CD14-positive monocyte (primary cell): ENCODE data around the gene N4BP2. TPM values are rescaled to one million over a fixed set of nuclear protein-coding genes. Genes with fewer than 3 reads are reported as not detected.

Experiments used
- DNase-seq, 3 donors: peaks; one replicate each; pipeline ENCODE4 v3.0.0-alpha.2; 2011 to 2022
- H2AFZ ChIP-seq: 2 replicates; pipeline ENCODE4 v1.6.0; 2012; ENCODE audit warnings: mild to moderate bottlenecking, low read depth, low read length, inconsistent platforms; ENCODE audit not compliant: insufficient read depth, poor library complexity, severe bottlenecking
- H3K27ac ChIP-seq, 2 donors: 1 replicate in 1 of 2; 2 replicates in 1 of 2; pipeline ENCODE4 v1.5.1; 2012 to 2013; ENCODE audit warnings: low read length in 2 of 2, control low read depth in 1 of 2, inconsistent platforms in 1 of 2, low read depth in 1 of 2, mild to moderate bottlenecking in 1 of 2
- H3K27me3 ChIP-seq, 2 donors: one replicate each; pipeline versions ENCODE4 v1.6.0 to v1.6.1; 2011 to 2013; ENCODE audit warnings: low read length in 2 of 2; ENCODE audit not compliant: control insufficient read depth in 2 of 2, insufficient read depth in 2 of 2
- H3K36me3 ChIP-seq, 2 donors: replicated peaks in 1 of 2; 1 replicate in 1 of 2; 2 replicates in 1 of 2; pipeline versions ENCODE4 v1.5.1 to v1.6.1; 2012 to 2013; ENCODE audit warnings: low read length in 2 of 2, control low read depth in 1 of 2, inconsistent platforms in 1 of 2, mild to moderate bottlenecking in 1 of 2; ENCODE audit not compliant: insufficient read depth in 2 of 2, control insufficient read depth in 1 of 2
- H3K4me1 ChIP-seq, 2 donors: 1 replicate in 1 of 2; 2 replicates in 1 of 2; pipeline versions ENCODE4 v1.5.1 to v1.6.1; 2012 to 2013; ENCODE audit warnings: low read length in 2 of 2, control low read depth in 1 of 2, inconsistent platforms in 1 of 2, mild to moderate bottlenecking in 1 of 2, moderate library complexity in 1 of 2; ENCODE audit not compliant: insufficient read depth in 2 of 2, control insufficient read depth in 1 of 2
- H3K4me2 ChIP-seq: replicated peaks from 2 replicates; pipeline ENCODE3; 2012; ENCODE audit warnings: low read length, moderate library complexity, mild to moderate bottlenecking; ENCODE audit not compliant: poor library complexity, severe bottlenecking; ENCODE audit errors: extremely low read depth
- H3K4me3 ChIP-seq, 3 experiments: fragments of 200-600 bp in 1 of 3; sonication (generic) in 1 of 3; replicated peaks in 1 of 3; 1 replicate in 2 of 3; 2 replicates in 1 of 3; pipeline ENCODE4 v1.5.1; 2011 to 2013; ENCODE audit warnings: low read length in 3 of 3, mild to moderate bottlenecking in 3 of 3, control low read depth in 2 of 3, low read depth in 2 of 3, inconsistent platforms in 1 of 3, moderate library complexity in 1 of 3
- H3K79me2 ChIP-seq: 2 replicates; pipeline ENCODE4 v1.6.0; 2012; ENCODE audit warnings: mild to moderate bottlenecking, control low read depth, inconsistent platforms, low read length, moderate library complexity; ENCODE audit not compliant: insufficient read depth
- H3K9ac ChIP-seq: 2 replicates; pipeline ENCODE4 v1.6.0; 2017; ENCODE audit warnings: low read length, mild to moderate bottlenecking; ENCODE audit not compliant: insufficient read depth, poor library complexity, severe bottlenecking
- H3K9me3 ChIP-seq, 2 donors: replicated peaks in 1 of 2; 1 replicate in 1 of 2; 2 replicates in 1 of 2; pipeline versions ENCODE4 v1.5.1 to v1.6.1; 2012 to 2013; ENCODE audit warnings: low read length in 2 of 2, control low read depth in 1 of 2; ENCODE audit not compliant: control insufficient read depth in 1 of 2, insufficient read depth in 1 of 2
- H4K20me1 ChIP-seq: 2 replicates; pipeline ENCODE4 v1.6.0; 2012; ENCODE audit warnings: mild to moderate bottlenecking, low read length, control low read depth, moderate library complexity; ENCODE audit not compliant: insufficient read depth
- H3K27ac Mint-ChIP-seq, 7 donors: one replicate each; pipeline ENCODE4 v1.8.0; 2020; ENCODE audit warnings: mild to moderate bottlenecking in 7 of 7, mixed read lengths in 7 of 7, moderate library complexity in 6 of 7, inconsistent platforms in 2 of 7
- H3K27me3 Mint-ChIP-seq, 3 donors: one replicate each; pipeline ENCODE4 v1.8.0; 2021 to 2022; ENCODE audit warnings: low read depth in 3 of 3, mild to moderate bottlenecking in 3 of 3, mixed read lengths in 3 of 3, moderate library complexity in 3 of 3, inconsistent platforms in 1 of 3
- H3K36me3 Mint-ChIP-seq, 2 donors: one replicate each; pipeline ENCODE4 v1.8.0; 2020; ENCODE audit warnings: mixed read lengths in 2 of 2, inconsistent platforms in 1 of 2, mild to moderate bottlenecking in 1 of 2
- H3K4me1 Mint-ChIP-seq: one replicate; pipeline ENCODE4 v1.8.0; 2020; ENCODE audit warnings: mild to moderate bottlenecking, mixed read lengths
- H3K4me3 Mint-ChIP-seq, 2 donors: one replicate each; pipeline ENCODE4 v1.8.0; 2020; ENCODE audit warnings: mild to moderate bottlenecking in 2 of 2, mixed read lengths in 2 of 2, moderate library complexity in 1 of 2
- H3K9me3 Mint-ChIP-seq, 7 donors: one replicate each; pipeline ENCODE4 v1.8.0; 2020 to 2022; ENCODE audit warnings: mixed read lengths in 7 of 7, mild to moderate bottlenecking in 6 of 7, moderate library complexity in 6 of 7, inconsistent platforms in 2 of 7
- CTCF ChIP-seq: fragments of 200-600 bp; IDR thresholded peaks from one replicate; pipeline ENCODE4 v1.8.0; 2022; ENCODE audit warnings: antibody characterized with exemption, mild to moderate bottlenecking
- WGBS: methylation state at CpG from one replicate; pipeline ENCODE4 v1.1.5; 2013; ENCODE audit warnings: missing lambda C conversion rate; ENCODE audit not compliant: insufficient coverage; 5-methylcytosine and 5-hydroxymethylcytosine counted together
- intact Hi-C, 2 donors: fragments of 100-400 bp; cut with micrococcal nuclease; formaldehyde crosslinking; loops; one replicate each; pipeline versions ENCODE4 v1.15.0 to v1.15.1; 2023
- polyA plus RNA-seq, 3 donors: library from polyadenylated mRNA; depleted of rRNA in 1 of 3; unstranded in 2 of 3; stranded (reverse) in 1 of 3; fragments of 300-500 nt in 2 of 3; fragments of >200 nt in 1 of 3; fragmentation: Illumina TruSeq in 2 of 3; gene quantifications; 1 replicate in 2 of 3; 2 replicates in 1 of 3; pipeline ENCODE4 v1.2.3, GENCODE V29; 2012 to 2021

N4BP2 gene
- polyA plus RNA-seq, 3 donors, result 3.1 to 8.3 (median 4.8) TPM

- intact Hi-C loops, result loop anchor here in 1 of 2 donors (5.0 to 10.0 kb wide), 2 partner anchors 45 to 107 kb away; no protein-coding TSS in a partner anchor
- H3K27me3 ChIP-seq, result no peaks in the 10 kb centered on the region
- H3K27me3 Mint-ChIP-seq, result peaks cover 0 to 4% (median 0%) of the 10 kb centered on the region in 3 donors
- H2AFZ ChIP-seq, result peak overlapping the region; percentile 44
- H3K9me3 Mint-ChIP-seq, result peaks cover 0 to 1% (median 0%) of the 10 kb centered on the region in 7 donors
- no peaks in the 10 kb centered on the region for H3K9me3 ChIP-seq
- peak overlapping the region; percentile 70 to 90 for H3K4me3 Mint-ChIP-seq
- peak; percentile 76 to 93 (median 82) for DNase-seq
- peak overlapping the region; percentile 6 to 76 for H3K27ac ChIP-seq
- no peaks in the 10 kb centered on the region for H4K20me1 ChIP-seq
- TF ChIP-seq CTCF, result no peak
- H3K4me1 Mint-ChIP-seq, result peaks cover 70% of the 10 kb centered on the region
- peak overlapping the region; percentile 67 to 90 (median 84) for H3K27ac Mint-ChIP-seq
- peak overlapping the region; percentile 65 for H3K4me2 ChIP-seq
- H3K36me3 Mint-ChIP-seq, result peaks cover 0 to 3% of the 10 kb centered on the region in 2 donors
- H3K4me3 ChIP-seq, result peak overlapping the region; percentile 25 to 71 (median 69)
- H3K9ac ChIP-seq, result peak overlapping the region; percentile 56
- H3K79me2 ChIP-seq, result peaks cover 46% of the 10 kb centered on the region
- H3K36me3 ChIP-seq, result no peaks in the 10 kb centered on the region
- H3K4me1 ChIP-seq, result peaks cover 63 to 69% of the 10 kb centered on the region in 2 donors
- WGBS, result 0% methylated on average over 2 of the region's 15 CpGs
These were observed 143.6 kb downstream of the N4BP2 start for GRCh38 chr4:40199999-40200874.

- H3K4me3 Mint-ChIP-seq, result peak overlapping the region; percentile 70 to 90
- WGBS, result 80% methylated on average over 1 of the region's 13 CpGs
- Histone ChIP-seq H3K9me3 (no peaks in the 10 kb centered on the region), H3K36me3 (no peaks in the 10 kb centered on the region), H3K4me1 (peaks cover 72 to 78% of the 10 kb centered on the region in 2 donors), H3K27me3 (no peaks in the 10 kb centered on the region), H3K9ac (peak overlapping the region; percentile 56), H3K4me3 (peak overlapping the region; percentile 25 to 71 (median 69)), H3K79me2 (peaks cover 46% of the 10 kb centered on the region), H2AFZ (peak overlapping the region; percentile 44), H3K4me2 (peak overlapping the region; percentile 65), H4K20me1 (no peaks in the 10 kb centered on the region), H3K27ac (peak overlapping the region in 1 of 2 donors; percentile 76)
- no peak for TF ChIP-seq CTCF
- H3K27me3 Mint-ChIP-seq, result peaks cover 0 to 4% (median 0%) of the 10 kb centered on the region in 3 donors
- H3K4me1 Mint-ChIP-seq, result peaks cover 78% of the 10 kb centered on the region
- peak; percentile 59 to 82 (median 72) for DNase-seq
- peaks cover 0 to 1% (median 0%) of the 10 kb centered on the region in 7 donors for H3K9me3 Mint-ChIP-seq
- H3K36me3 Mint-ChIP-seq, result peaks cover 0 to 3% of the 10 kb centered on the region in 2 donors
- peak overlapping the region; percentile 68 to 90 (median 84) for H3K27ac Mint-ChIP-seq
- intact Hi-C loops, result loop anchor here in 1 of 2 donors (5.0 to 10.0 kb wide), 2 partner anchors 46 to 106 kb away; no protein-coding TSS in a partner anchor
These were observed 144.5 kb downstream of the N4BP2 start for GRCh38 chr4:40200875-40201801.
